HG03064 (cell line): Measurements from ENCODE around the gene KREMEN2.
"Not testable (repeated sequence)": the region's sequence is repeated elsewhere in the genome, so short reads cannot be mapped to it uniquely, and the experiment has no call there.

Source experiments
- ATAC-seq: cut with Tn5 transposase; IDR thresholded peaks from one replicate; pipeline ENCODE4 v1.9.1; 2021; ENCODE audit warnings: low read depth; ENCODE audit not compliant: unreplicated experiment

KREMEN2 gene, protein sequence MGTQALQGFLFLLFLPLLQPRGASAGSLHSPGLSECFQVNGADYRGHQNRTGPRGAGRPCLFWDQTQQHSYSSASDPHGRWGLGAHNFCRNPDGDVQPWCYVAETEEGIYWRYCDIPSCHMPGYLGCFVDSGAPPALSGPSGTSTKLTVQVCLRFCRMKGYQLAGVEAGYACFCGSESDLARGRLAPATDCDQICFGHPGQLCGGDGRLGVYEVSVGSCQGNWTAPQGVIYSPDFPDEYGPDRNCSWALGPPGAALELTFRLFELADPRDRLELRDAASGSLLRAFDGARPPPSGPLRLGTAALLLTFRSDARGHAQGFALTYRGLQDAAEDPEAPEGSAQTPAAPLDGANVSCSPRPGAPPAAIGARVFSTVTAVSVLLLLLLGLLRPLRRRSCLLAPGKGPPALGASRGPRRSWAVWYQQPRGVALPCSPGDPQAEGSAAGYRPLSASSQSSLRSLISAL

DNA sequence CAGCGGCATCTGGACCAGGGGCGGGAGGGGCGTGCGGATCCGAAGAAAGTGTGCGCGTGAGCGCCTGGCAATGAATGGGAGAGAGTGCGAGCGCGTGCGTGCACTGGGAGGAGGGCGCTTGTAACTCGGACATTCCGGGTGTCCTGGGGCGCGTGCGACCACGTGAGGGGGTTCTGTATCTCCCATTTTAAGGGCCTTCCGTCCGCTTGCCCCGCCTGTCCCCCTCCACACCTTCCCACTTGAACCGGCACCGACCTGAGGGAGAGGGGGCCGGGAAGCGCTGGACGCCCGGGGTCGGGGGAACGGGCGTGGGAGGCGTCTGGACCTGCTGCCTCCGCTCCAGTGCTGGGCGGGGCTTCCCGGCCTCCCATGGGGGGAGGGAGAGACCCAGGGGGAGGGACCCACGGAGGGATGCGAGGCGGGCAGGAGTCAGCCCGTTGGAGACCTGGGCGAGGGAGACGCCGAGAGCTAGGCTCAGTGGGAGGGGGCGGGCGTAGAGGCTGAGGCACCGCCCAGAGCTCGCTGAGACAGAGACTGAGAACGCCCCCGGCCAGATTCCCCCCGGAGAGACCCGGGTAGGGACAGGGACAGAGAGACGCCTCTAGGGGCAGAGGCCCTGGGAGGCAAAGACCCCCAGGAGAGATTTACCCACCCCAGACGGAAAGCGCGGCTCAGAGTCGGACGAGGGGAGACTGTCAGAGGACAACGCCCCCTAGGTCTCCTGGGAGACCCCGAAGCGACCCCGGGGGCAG lies at the start of gene KREMEN2:
Gene KREMEN2, plus strand, starts transcription at position 553 of the 752 bp plus-strand sequence. CDS start 246 bp downstream, outside the sequence.
- no peak for ATAC-seq

DNA sequence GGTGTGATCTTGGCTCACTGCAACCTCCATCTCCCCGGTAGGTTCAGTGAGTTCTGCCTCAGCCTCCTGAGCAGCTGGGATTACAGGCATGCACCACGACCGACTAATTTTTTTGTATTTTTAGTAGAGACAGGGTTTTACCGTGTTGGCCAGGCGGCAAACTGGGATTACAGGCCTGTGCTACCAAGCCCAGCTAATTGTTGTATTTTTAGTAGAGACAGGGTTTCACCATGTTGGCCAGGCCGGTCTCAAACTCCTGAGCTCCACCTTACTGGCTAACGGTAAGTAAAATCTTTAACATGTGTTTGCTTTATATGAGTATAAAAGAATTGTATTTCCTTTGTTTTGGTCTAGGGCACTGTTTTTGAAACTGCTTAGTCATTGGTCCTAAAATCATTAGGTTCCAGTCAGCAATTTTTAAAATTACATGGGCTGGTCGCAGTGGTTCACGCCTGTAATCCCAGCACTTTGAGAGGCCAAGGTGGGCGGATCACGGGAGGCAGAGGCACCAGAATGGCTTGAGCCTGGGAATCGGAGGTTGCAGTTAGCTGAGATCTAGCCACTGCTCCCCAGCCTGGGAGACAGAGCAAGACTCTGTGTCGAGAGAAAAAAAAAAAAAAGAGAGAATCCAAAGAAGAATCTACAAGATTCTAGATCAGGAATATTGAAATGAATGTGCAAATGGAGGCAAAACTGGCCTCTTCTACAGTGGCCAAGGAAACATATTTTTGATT lies 48.7 kb upstream of the KREMEN2 start:
- ATAC-seq, result no peak

DNA sequence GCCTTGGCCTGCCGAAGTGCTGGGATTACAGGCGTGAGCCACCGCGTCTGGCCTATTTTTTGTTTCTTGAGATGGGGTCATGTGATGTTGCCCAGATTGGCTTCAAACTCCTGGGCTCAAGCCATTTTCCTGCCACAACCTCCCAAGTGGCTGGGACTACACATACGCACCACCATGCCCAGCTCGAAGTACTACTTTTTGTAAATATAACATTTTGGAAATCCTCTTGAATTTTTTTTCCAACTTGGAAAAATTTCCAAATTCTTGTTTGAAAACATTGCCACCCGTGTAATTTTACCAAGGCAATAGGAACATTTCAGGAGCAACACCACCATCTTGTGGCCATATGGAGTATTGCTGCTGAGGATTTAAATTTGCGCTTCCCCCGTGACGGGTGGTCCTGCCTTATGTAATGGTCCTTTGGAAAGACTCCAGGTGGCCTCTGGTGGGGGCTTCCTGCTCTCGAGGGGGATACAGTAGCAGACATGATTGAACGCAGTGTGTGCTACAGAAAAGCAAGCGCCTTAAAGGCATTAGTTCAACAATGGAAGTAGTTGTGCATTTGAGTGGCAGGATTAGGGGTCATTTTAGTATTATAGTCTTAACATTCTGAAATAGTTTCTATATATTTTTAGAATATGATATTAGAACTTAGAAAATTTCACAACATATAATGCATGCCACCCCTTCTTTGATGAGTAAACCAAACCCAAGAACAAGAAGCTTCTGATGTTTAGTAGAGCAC lies 44.4 kb upstream of the KREMEN2 start:
- no peak for ATAC-seq

DNA sequence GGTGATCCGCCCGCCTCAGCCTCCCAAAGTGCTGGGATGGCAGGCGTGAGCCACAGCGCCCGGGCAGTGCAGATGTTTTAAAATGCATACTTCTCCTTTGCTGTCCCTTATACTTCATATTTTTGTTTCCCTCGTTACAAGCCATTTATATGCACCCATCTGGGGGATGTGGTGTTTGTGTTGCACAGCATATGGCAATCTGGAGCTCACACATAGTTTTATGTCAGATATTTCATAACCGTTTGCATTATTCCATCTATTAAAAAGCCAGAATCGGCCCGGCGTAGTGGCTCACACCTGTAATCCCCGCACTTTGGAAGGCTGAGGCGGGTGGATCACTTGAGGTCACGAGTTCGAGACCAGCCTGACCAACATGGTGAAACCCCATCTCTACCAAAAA lies 40.6 kb upstream of the KREMEN2 start:
- no peak for ATAC-seq

DNA sequence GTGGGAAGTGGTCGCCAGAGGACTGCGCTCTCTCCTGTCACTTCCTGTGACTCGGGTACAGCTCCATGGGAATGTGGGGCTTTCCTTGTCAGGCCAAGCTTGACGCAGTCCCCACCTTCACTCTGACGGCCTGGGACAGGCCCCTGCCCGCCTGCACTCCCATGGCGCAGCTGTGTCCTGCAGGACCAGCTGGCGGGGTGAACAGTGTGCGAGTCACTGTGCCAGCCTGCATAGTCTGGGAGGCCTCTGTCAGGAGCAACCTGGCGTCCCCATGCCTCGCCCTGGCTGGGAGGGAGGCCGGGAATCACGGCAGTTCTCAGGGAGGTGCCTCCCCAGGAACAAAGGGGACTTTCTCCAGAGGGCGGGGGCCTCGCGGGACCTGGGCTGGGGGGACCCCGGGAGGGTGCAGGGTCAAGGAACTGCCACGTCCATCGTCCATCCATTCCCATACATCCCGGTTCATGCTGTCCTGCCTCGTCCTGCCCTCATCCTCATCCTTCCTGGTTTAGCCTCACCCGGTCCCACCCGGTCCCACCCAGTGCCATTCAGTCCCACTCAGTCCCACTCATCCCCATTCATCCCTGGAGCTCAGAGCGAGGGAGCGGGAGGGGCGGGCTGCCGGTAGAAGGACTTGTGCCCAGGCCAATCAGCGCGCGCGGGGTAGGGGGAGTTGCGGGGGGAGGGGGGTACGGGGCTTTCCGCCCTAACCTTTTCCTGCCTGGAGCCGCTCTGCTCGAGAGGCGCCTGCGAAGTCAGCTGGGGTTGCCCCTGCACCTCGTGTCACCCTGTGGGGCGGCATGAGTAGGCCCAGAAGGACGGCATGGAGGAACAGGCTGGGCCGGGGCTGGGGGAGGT lies 38.9 kb upstream of the KREMEN2 start:
- no peak for ATAC-seq

- ATAC-seq, result no peak
Measured at GRCh38 chr16:2925951-2926649, 38.0 kb upstream of the KREMEN2 start.

GRCh38 chr16:2926650-2926999 lies 37.5 kb upstream of the KREMEN2 start:
- ATAC-seq, result no peak

- no peak for ATAC-seq
Measured at GRCh38 chr16:2927010-2927646, 36.9 kb upstream of the KREMEN2 start.

DNA sequence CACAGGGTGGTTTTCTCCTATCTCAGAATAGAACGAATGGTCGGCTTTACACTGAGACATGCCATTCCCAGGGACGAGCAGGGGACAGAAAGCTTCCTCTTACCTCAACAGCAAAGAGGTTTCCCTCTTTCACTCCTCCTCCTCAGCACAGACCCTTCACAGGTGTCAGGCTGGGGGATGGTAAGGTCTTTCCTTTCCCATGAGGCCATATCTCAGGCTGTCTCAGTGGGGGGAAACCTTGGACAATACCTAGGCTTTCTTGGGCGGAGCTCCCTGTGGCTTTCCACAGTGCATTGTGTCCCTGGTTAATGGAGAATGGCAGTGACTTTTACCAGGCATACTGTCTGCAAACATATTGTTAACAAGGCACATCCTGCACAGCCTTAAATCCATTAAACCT lies 35.9 kb upstream of the KREMEN2 start:
- not testable (repeated sequence) for ATAC-seq

GRCh38 chr16:2928796-2929195 lies 35.3 kb upstream of the KREMEN2 start:
- no peak for ATAC-seq

DNA sequence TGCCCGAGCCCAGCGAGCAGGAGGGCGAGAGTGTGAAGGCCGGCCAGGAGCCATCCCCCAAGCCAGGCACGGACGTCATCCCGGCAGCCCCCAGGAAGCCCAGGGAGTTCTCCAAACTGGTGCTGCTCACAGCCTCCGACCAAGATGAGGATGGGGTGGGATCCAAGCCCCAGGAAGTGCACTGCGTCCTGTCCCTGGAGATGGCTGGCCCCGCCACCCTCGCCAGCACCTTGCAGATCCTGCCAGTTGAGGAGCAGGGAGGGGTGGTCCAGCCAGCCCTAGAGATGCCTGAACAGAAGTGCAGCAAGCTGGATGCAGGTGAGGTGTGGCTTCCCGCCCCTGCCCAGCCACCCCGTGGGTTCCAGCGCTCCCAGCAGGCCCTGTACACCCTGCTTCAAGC lies 34.4 kb upstream of the KREMEN2 start:
- ATAC-seq, result no peak

GRCh38 chr16:2930236-2930635 lies 33.8 kb upstream of the KREMEN2 start:
- ATAC-seq, result no peak

- not testable (repeated sequence) for ATAC-seq
Measured at GRCh38 chr16:2931231-2931914, 32.7 kb upstream of the KREMEN2 start.

- no peak for ATAC-seq
Measured at GRCh38 chr16:2933136-2933535, 30.9 kb upstream of the KREMEN2 start.

DNA sequence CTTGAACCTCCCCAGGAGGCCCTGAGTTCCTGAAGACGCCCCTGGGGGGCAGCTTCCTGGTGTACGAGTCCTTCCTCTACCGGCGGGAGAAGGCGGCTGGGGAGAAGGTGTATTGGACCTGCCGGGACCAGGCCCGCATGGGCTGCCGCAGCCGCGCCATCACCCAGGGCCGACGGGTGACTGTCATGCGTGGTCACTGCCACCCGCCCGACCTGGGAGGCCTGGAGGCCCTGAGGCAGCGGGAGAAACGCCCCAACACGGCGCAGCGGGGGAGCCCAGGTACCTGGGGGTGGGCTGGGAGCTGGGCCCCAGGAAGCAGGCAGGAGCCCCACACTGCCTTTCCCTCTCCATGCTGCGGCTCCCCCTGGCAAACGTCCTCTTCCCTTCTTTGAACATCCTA lies 30.4 kb upstream of the KREMEN2 start:
- no peak for ATAC-seq

DNA sequence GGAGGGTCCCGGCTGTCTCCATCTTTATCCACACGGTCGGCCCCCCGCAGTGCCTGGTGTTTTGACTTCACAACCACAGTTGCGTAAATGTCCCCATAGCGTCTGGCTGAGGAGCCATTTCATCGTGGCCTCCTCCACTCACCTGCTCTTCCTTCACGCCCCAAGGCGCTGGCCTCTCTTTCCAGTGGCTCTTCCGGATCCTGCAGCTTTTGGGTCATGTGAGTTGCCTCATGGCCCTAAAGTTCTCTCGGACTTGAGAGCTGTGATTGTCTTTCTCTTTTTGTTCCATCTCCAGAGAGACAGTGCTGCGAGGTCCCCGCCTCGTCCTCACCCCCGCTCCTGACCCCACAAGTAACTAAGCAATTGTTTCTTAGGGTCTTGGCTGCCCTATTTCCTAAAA lies 29.6 kb upstream of the KREMEN2 start:
- ATAC-seq, result no peak

DNA sequence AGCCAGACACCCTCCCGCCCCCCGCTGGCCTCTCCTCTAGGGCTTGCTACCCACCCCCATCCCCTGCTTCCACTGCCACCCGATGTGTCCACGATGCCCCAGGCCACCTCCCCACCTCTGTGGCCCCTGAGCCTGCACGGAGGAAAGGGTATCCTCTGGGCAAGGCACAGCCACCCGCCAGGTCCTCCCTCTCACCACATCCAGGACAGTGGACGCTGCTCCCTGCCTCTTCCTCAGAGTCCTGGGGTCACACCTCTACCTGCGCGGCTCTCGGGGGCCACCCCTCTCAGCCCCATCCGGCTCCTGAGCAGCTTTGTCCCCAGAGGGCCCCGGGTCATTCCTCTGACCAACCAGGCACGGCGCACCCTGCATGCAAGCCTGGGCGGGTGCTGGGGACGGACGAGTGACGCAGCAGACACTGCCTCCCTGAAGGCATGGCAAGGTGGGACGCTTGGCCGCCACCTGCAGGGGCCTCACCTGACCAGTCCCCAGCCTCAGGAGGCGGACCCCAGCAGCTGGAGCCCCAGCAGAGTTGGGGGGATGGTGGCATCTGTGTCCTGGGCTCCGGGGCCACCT lies 27.6 kb upstream of the KREMEN2 start:
- no peak for ATAC-seq

GRCh38 chr16:2937170-2937569 lies 26.9 kb upstream of the KREMEN2 start:
- ATAC-seq, result no peak
